Measurements from ENCODE around the gene SFTA2.
"Not testable (repeated sequence)": the region's sequence is repeated elsewhere in the genome, so short reads cannot be mapped to it uniquely, and the experiment has no call there.

SFTA2 gene

DNA sequence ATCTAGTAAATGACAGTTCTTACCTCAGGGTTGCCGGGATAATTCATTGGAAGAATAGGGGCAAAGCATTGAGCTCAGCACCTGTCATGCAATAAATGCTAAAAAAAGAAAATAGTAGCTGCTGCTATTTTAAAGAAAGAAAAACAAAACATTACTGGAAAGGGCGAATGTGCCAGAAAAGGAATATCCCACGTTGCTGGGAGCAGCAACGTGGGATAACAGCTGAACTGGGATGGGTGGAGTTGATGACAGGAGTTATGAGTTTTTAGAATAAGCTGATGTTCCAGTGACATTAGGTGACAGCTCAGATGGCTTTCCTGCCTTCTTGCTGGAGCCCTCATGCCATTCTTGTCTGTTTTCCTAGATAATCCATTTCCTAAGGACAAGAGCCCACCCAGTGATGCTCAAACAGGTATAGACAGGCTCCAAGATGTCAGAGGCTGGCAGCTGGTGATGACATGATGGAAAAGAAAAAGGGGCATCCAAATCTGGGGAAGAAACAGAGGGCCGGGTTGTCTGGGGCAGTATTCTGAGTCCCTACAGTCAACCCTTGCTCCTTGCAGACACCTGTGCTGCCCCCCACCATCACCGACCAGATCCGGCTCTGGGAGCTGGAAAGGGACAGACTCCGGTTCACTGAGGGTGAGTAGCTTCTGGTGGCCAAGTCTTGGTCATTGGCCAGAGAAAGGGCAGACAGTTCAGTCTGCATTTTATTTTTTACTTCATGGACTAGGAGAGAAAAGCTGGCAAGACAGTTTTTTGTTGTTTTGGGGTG is 19.0 kb downstream of the SFTA2 start:
- DNase-seq (ENCODE audit: low spot score) = no peak

GRCh38 chr6:30910473-30910872 is 21.5 kb downstream of the SFTA2 start:
- DNase-seq (ENCODE audit: low spot score) = not testable (repeated sequence)

DNA sequence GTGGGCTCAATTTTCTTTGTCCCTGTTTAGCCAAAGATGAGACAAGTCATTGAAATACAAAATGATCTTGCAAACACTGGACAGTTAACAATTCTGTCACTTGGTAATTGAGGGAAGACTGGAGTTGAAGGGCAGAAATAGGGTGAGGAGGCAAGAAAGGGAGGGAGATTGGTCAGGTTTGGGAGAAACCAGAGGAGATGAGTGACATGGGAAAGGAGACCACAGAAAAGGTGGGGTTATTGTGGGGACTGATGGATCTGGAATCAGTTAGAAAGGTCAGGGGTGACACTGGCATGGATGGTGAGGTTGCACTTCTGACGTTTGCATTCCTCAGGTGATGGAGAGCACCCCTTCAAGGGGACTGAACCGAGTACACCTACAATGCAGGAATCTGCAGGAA is 23.3 kb downstream of the SFTA2 start:
- no peak for DNase-seq (ENCODE audit: low spot score)

DNA sequence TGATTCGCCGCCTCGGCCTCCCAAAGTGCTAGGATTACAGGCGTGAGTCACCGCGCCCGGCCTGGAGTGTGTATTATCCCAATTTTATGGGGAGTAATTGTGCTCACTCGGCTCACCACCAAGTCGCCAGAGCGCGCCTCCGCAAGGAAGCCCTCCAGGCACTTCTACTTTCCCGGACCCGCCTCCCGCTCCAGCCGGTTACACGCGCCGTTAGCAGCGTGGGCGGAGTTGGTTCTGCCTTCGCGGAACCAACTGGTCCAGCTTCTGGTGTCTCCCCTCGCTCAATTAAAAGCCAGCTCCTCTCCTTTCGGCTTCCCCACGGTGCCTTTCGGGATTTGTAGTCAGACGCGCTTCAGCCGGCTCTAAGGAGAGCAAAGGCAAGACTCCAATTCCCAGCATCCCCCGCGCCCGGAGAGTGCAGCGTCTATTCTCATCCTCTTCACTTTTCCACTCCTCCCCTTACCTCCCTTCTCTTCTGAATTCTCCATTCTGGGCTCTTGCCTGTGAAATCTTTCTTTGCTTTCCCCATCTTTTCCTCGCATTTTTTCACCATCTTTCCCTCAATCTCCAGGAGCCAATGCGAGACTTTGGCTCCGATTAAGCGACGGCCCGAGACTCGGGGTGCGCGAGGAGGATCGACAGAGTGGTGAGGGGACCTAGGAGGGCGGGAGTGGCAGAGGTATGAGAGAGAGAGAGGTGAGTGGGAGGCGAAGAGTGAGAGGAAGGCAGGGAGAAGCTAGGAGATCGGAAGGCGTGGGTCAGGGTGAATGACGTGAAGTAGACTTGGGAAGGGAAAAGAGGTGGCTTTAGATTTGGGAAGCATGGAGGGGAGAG is 24.0 kb downstream of the SFTA2 start, which contains the start of gene GTF2H4:
TSS of gene GTF2H4 (plus strand) at position 450 of the 834 bp plus-strand sequence.
- DNase-seq (ENCODE audit: low spot score) = peak; percentile 96

- DNase-seq (ENCODE audit: low spot score) = not testable (repeated sequence)
These were observed 24.6 kb downstream of the SFTA2 start for GRCh38 chr6:30907290-30907757.

- no peak for DNase-seq (ENCODE audit: low spot score)
These were observed 28.7 kb downstream of the SFTA2 start for GRCh38 chr6:30903236-30903635.

- DNase-seq (ENCODE audit: low spot score) = no peak
These were observed 29.3 kb downstream of the SFTA2 start for GRCh38 chr6:30902709-30903108.

DNA sequence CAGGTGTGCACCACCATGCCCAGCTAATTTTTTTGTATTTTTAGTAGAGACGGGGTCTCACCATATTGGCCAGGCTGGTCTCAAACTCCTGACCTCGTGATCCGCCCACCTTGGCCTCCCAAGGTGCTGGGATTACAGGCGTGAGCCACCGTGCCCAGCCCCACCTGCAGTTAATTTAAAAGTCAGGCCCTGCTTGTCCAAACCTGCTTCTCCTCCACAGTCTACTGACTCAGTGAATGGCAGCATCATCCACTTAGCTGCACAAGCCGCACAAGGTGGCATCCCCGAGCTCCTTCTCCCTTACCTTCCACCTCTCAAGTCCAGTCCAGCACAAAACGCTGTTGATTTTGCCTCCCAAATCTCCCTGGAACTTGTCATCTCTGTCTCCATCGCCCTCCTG is 29.8 kb downstream of the SFTA2 start:
- DNase-seq (ENCODE audit: low spot score) = not testable (repeated sequence)

- no peak for DNase-seq (ENCODE audit: low spot score)
These were observed 30.5 kb downstream of the SFTA2 start for GRCh38 chr6:30901436-30901835.

DNA sequence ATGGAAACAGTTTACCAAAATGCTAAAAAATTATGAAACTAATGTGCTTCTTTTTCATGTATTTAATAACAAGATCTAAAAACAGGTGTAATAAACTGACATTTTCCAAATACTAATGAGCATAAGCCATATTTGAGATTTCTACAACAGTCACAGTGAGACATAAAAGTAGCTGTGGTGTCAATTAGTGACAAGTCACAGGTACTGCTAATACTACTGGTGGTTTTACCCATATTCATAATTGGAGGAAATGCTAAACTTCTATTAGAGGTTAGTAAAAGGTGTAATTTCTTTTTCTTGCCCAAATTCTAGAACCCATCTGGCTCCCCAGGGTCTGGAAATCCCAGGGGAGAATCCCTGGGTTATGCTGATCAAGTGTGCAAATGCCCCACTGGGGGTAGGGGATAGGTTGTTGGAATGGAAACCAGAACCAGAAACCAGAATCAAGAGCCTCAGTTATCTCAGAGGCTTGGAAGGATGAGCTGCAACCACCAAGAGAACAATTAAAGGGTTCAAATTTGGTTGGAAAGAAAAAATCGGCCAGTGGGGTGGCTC is 31.0 kb downstream of the SFTA2 start:
- DNase-seq (ENCODE audit: low spot score) = no peak

DNA sequence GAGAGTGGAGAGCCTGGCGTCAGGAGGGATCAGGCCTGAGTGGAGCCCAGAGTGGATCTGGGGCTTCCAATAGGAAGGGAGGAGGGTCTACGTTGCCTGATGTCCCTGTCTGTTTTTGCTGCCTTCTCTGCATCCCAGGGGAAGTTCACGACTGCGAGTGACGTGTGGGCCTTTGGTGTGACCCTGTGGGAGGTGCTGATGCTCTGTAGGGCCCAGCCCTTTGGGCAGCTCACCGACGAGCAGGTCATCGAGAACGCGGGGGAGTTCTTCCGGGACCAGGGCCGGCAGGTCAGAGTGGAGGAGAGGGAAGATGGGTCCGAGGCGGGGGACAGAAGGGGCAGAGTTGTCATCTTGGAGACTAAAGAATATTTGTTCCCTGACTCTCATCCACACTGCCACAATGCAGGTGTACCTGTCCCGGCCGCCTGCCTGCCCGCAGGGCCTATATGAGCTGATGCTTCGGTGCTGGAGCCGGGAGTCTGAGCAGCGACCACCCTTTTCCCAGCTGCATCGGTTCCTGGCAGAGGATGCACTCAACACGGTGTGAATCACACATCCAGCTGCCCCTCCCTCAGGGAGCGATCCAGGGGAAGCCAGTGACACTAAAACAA is 33.1 kb downstream of the SFTA2 start:
- no peak for DNase-seq (ENCODE audit: low spot score)

DNA sequence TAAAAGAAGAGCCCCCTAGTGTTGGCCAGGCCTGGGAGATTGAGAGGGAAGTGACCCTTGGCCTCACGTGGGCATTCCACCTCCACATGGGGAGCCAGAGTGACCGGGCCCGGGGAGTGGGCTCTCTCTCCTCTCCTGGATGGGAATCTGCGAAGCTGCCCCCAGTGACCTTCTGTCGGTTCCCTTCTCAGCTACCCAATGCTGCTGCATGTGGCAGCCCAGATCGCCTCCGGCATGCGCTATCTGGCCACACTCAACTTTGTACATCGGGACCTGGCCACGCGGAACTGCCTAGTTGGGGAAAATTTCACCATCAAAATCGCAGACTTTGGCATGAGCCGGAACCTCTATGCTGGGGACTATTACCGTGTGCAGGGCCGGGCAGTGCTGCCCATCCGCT is 34.1 kb downstream of the SFTA2 start:
- DNase-seq (ENCODE audit: low spot score) = no peak

DNA sequence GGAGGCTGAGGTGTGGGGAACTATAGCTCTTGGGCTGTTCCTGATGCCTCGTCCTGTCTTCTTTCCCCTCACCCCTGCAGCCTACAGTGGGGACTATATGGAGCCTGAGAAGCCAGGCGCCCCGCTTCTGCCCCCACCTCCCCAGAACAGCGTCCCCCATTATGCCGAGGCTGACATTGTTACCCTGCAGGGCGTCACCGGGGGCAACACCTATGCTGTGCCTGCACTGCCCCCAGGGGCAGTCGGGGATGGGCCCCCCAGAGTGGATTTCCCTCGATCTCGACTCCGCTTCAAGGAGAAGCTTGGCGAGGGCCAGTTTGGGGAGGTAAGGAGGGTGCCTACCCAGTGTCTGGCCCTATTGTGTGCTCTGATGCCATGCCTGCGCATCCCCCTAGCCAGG is 35.4 kb downstream of the SFTA2 start:
- no peak for DNase-seq (ENCODE audit: low spot score)

GRCh38 chr6:30895343-30895742 is 36.6 kb downstream of the SFTA2 start:
- no peak for DNase-seq (ENCODE audit: low spot score)

- DNase-seq (ENCODE audit: low spot score) = no peak
These were observed 37.0 kb downstream of the SFTA2 start for GRCh38 chr6:30894935-30895334.

DNA sequence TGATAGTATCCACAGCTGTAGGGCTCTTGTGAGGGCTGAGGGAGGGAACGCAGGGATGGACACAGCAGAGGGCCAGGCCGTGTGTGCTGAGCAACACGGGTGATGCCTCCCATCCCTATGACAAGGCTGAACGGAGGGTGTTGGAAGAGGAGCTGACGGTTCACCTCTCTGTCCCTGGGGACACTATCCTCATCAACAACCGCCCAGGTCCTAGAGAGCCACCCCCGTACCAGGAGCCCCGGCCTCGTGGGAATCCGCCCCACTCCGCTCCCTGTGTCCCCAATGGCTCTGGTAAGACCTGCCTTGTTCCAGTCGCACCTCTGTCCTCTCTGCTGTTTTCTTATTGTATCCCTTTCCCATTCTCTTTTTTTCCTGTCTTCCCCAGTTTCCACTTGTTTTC is 37.6 kb downstream of the SFTA2 start:
- no peak for DNase-seq (ENCODE audit: low spot score)

- no peak for DNase-seq (ENCODE audit: low spot score)
These were observed 38.3 kb downstream of the SFTA2 start for GRCh38 chr6:30893666-30894065.

- DNase-seq (ENCODE audit: low spot score) = no peak
These were observed 38.9 kb downstream of the SFTA2 start for GRCh38 chr6:30893001-30893591.

- no peak for DNase-seq (ENCODE audit: low spot score)
These were observed 40.0 kb downstream of the SFTA2 start for GRCh38 chr6:30891816-30892538.

- DNase-seq (ENCODE audit: low spot score) = no peak
These were observed 40.6 kb downstream of the SFTA2 start for GRCh38 chr6:30891450-30891723.

- DNase-seq (ENCODE audit: low spot score) = no peak
These were observed 41.1 kb downstream of the SFTA2 start for GRCh38 chr6:30890646-30891449.

Data from hematopoietic multipotent progenitor cell treated with erythropoietin and hydrocortisone succinate and interleukin-3 and kit ligand, for 15 days (in vitro differentiated cells).